SU-DHL-6 (cell line): Measurements from ENCODE around the gene ZNF148.

Experiments
- H2AFZ ChIP-seq: fragments of 200-600 bp; sonication (generic); 2 replicates; pipeline ENCODE4 v1.6.1; 2014; ENCODE audit warnings: low read depth, mild to moderate bottlenecking, moderate library complexity, mixed read lengths, antibody characterized with exemption, low read length; ENCODE audit not compliant: severe bottlenecking
- H3F3A ChIP-seq: fragments of 200-600 bp; shearing (Covaris generic); 2 replicates; pipeline ENCODE4 v1.6.0; 2016; ENCODE audit warnings: antibody characterized with exemption, mild to moderate bottlenecking; ENCODE audit not compliant: insufficient read depth
- H3K27ac ChIP-seq: fragments of 200-600 bp; sonication (generic); 2 replicates; pipeline ENCODE4 v1.5.1; 2016; ENCODE audit warnings: low read depth, mild to moderate bottlenecking, low read length, moderate library complexity, mixed read lengths
- H3K27me3 ChIP-seq: fragments of 200-600 bp; sonication (generic), shearing (Covaris generic); 2 replicates; pipeline ENCODE4 v1.6.0; 2014; ENCODE audit warnings: mild to moderate bottlenecking, low read length
- H3K36me3 ChIP-seq: fragments of 200-600 bp; sonication (generic); 2 replicates; pipeline ENCODE4 v1.6.1; 2014; ENCODE audit warnings: mild to moderate bottlenecking, low read length, mixed read lengths
- H3K4me2 ChIP-seq: fragments of 300-600, 200-600 bp; shearing (Covaris generic), sonication (generic); 2 replicates; pipeline ENCODE4 v1.6.0; 2014; ENCODE audit warnings: low read length, low read depth, mild to moderate bottlenecking; ENCODE audit not compliant: poor library complexity, severe bottlenecking
- H3K4me3 ChIP-seq: fragments of 200-600 bp; sonication (generic); 2 replicates; pipeline ENCODE4 v1.5.1; 2014; ENCODE audit warnings: antibody characterized with exemption, low read length, mild to moderate bottlenecking, mixed read lengths; ENCODE audit not compliant: insufficient read depth, poor library complexity, severe bottlenecking
- H3K79me2 ChIP-seq: fragments of 200-600 bp; sonication (generic); 2 replicates; pipeline ENCODE4 v1.6.1; 2014; ENCODE audit warnings: mild to moderate bottlenecking, low read length, moderate library complexity; ENCODE audit not compliant: insufficient read depth
- H3K9ac ChIP-seq: fragments of 200-600 bp; sonication (generic); 2 replicates; pipeline ENCODE4 v1.7.0; 2014; ENCODE audit warnings: mild to moderate bottlenecking, low read length
- H3K9me2 ChIP-seq: fragments of 200-600 bp; sonication (generic); replicated peaks from 2 replicates; pipeline ENCODE4 v1.6.1; 2014; ENCODE audit warnings: low read length; ENCODE audit not compliant: insufficient read depth
- H3K9me3 ChIP-seq: fragments of 200-600 bp; sonication (generic); 2 replicates; pipeline ENCODE4 v1.6.1; 2014; ENCODE audit warnings: low read length, mixed read lengths; ENCODE audit not compliant: insufficient read depth
- H4K20me1 ChIP-seq: fragments of 200-600 bp; sonication (generic); 2 replicates; pipeline ENCODE4 v1.6.1; 2014; ENCODE audit warnings: low read depth, mild to moderate bottlenecking, antibody characterized with exemption, low read length, moderate library complexity, mixed read lengths
- EZH2phosphoT487 ChIP-seq: fragments of 200-600 bp; sonication (generic), shearing (Covaris generic); conservative IDR thresholded peaks from 2 replicates; pipeline ENCODE4 v1.6.1; 2018; ENCODE audit warnings: mild to moderate bottlenecking, antibody characterized with exemption, low read length, moderate library complexity, mixed read lengths
- TF ChIP-seq, protein P1 (sequence below): fragments of 200-600 bp; sonication (generic); IDR thresholded peaks from one replicate; pipeline ENCODE4 v1.5.1; 2017; ENCODE audit warnings: antibody characterized with exemption, mild to moderate bottlenecking, low read length, moderate library complexity; ENCODE audit not compliant: insufficient read depth, poor library complexity, severe bottlenecking

ZNF148 gene

DNA sequence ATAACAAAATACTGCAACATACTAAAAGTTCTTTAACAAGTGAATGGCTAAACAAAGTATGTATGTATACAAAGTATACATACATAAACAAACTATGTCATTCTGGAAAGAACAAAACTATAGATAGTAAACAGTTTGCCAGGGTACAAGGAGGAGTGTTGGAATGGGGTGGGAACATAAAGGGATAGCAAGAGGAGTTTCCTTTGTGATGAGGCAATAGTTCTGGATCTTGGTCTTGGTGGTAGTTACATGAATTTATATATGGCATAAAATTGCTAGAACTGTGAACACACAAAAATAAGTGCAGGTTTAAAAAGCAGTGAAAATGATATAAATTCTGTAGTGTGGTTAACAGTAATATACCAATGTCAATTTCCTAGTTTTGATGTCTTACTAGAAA is 22.0 kb downstream of the ZNF148 start:
- Histone ChIP-seq H3K9ac (no peak overlapping the region), H3F3A (peaks cover 46% of the 10 kb centered on the region), H3K79me2 (peaks cover 99% of the 10 kb centered on the region), H3K36me3 (no peaks in the 10 kb centered on the region), H3K4me2 (peak overlapping the region; percentile 95), H3K9me2 (no peaks in the 10 kb centered on the region), H2AFZ (no peak overlapping the region), H4K20me1 (peaks cover 9% of the 10 kb centered on the region; the same call in 1 of the 2 replicates), H3K27ac (peak overlapping the region; percentile 95; the same call in 1 of the 2 replicates), H3K9me3 (no peaks in the 10 kb centered on the region), H3K4me3 (no peak overlapping the region), H3K27me3 (no peaks in the 10 kb centered on the region)
- no peak for TF ChIP-seq EZH2phosphoT487

- peak overlapping the region; percentile 38 for H3K9ac ChIP-seq
- H3F3A ChIP-seq: peaks cover 46% of the 10 kb centered on the region
Measured at GRCh38 chr3:125351814-125352456, 23.2 kb downstream of the ZNF148 start.

GRCh38 chr3:125351152-125351551 is 24.0 kb downstream of the ZNF148 start:
- H3K9ac ChIP-seq: peak overlapping the region; percentile 38
- no peaks in the 10 kb centered on the region for H3K9me3 ChIP-seq
- peak overlapping the region; percentile 49 for H3K4me3 ChIP-seq
- H3K4me2 ChIP-seq: peak overlapping the region; percentile 95
- peaks cover 99% of the 10 kb centered on the region for H3K79me2 ChIP-seq
- H3K9me2 ChIP-seq: no peaks in the 10 kb centered on the region
- H3K36me3 ChIP-seq: no peaks in the 10 kb centered on the region; the same call in 1 of the 2 replicates
- H2AFZ ChIP-seq: no peak overlapping the region
- H3F3A ChIP-seq: peaks cover 40% of the 10 kb centered on the region
- H3K27ac ChIP-seq: peak overlapping the region; percentile 95
- peaks cover 7% of the 10 kb centered on the region; the same call in 1 of the 2 replicates for H4K20me1 ChIP-seq
- no peak for TF ChIP-seq EZH2phosphoT487
- TF ChIP-seq, protein P1, sequence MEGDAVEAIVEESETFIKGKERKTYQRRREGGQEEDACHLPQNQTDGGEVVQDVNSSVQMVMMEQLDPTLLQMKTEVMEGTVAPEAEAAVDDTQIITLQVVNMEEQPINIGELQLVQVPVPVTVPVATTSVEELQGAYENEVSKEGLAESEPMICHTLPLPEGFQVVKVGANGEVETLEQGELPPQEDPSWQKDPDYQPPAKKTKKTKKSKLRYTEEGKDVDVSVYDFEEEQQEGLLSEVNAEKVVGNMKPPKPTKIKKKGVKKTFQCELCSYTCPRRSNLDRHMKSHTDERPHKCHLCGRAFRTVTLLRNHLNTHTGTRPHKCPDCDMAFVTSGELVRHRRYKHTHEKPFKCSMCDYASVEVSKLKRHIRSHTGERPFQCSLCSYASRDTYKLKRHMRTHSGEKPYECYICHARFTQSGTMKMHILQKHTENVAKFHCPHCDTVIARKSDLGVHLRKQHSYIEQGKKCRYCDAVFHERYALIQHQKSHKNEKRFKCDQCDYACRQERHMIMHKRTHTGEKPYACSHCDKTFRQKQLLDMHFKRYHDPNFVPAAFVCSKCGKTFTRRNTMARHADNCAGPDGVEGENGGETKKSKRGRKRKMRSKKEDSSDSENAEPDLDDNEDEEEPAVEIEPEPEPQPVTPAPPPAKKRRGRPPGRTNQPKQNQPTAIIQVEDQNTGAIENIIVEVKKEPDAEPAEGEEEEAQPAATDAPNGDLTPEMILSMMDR: no peak
- no peaks in the 10 kb centered on the region for H3K27me3 ChIP-seq

More at GRCh38 chr3:125351814-125352456, 23.2 kb downstream of the ZNF148 start:
- H3K9me2 ChIP-seq: no peaks in the 10 kb centered on the region
- H3K4me2 ChIP-seq: peak overlapping the region; percentile 95
- H2AFZ ChIP-seq: no peak overlapping the region
- peak overlapping the region; percentile 49 for H3K4me3 ChIP-seq
- H3K27ac ChIP-seq: peak overlapping the region; percentile 95
- TF ChIP-seq EZH2phosphoT487: no peak
- TF ChIP-seq, protein P1: no peak
- no peaks in the 10 kb centered on the region; the same call in 1 of the 2 replicates for H3K36me3 ChIP-seq
- peaks cover 8% of the 10 kb centered on the region; the same call in 1 of the 2 replicates for H4K20me1 ChIP-seq
- H3K27me3 ChIP-seq: no peaks in the 10 kb centered on the region
- no peaks in the 10 kb centered on the region for H3K9me3 ChIP-seq
- H3K79me2 ChIP-seq: peaks cover 99% of the 10 kb centered on the region

GRCh38 chr3:125350597-125350996 is 24.5 kb downstream of the ZNF148 start:
- Histone ChIP-seq H3K4me2 (peak overlapping the region; percentile 95), H3K36me3 (peaks cover 5% of the 10 kb centered on the region; the same call in 1 of the 2 replicates), H3K9ac (peak overlapping the region; percentile 38), H3K79me2 (peaks cover 99% of the 10 kb centered on the region), H3K27ac (peak overlapping the region; percentile 95), H3F3A (peaks cover 38% of the 10 kb centered on the region), H3K4me3 (peak overlapping the region; percentile 41), H3K9me3 (peaks cover 4% of the 10 kb centered on the region; the same call in 1 of the 2 replicates), H2AFZ (no peak overlapping the region), H3K9me2 (no peaks in the 10 kb centered on the region), H4K20me1 (peaks cover 4% of the 10 kb centered on the region; the same call in 1 of the 2 replicates), H3K27me3 (no peaks in the 10 kb centered on the region)
- no peak for TF ChIP-seq EZH2phosphoT487
- TF ChIP-seq, protein P1: no peak
